Measurements from ENCODE around the gene FOXP3.

FOXP3 gene

DNA sequence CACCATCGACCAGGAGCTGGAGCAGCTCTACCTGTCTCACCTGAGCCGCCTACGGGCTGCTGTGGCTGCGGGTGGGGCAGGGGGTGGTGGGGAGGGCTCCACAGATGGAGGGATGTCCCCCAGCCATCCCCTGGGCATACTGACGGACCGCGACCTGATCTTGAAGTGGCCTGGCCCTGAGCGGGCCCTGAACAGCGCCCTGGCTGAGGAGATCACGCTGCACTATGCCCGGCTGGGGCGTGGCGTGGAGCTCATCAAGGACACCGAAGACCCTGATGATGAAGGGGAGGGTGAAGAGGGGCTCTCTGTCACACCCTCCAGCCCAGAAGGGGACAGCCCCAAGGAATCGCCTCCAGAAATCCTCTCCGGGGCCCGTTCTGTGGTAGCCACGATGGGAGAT lies 21.6 kb upstream of the FOXP3 start:
- no peak overlapping the region for H3K4me3 ChIP-seq (replicated peaks; ENCODE audit: low read depth, low read length)
- DNase-seq (ENCODE audit: extremely low read depth, low read depth): no peak

DNA sequence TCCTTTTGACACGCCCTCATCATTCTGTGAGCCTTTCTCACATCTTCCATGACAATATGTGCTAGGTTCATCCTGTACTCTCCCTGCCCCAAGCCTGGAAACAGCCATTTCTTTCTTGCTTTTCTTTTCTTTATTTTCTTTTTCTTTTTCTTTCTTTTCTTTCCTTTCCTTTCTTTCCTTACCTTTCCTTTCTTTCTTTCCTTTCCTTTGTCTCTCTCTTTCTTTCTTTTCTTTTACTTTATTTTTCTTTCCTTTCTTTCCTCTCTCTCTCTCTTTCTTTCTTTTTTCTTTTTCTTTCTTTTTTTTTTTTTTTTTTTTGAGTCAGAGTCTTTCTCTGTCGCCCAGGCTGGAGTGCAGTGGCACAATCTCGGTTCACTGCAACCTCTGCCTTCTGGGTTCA lies 19.7 kb upstream of the FOXP3 start:
- no peak for TF ChIP-seq CTCF (IDR thresholded peaks at IDR 0.05; ENCODE audit: low read depth, low read length, missing control alignments)
- no peak for DNase-seq (ENCODE audit: extremely low read depth, low read depth)
- no peak overlapping the region for H3K4me3 ChIP-seq (replicated peaks; ENCODE audit: low read depth, low read length)

More for the DNA sequence above, 21.6 kb upstream of the FOXP3 start:
- no peak for TF ChIP-seq CTCF (IDR thresholded peaks at IDR 0.05; ENCODE audit: low read depth, low read length, missing control alignments)

- peak; percentile 24 for TF ChIP-seq CTCF (IDR thresholded peaks at IDR 0.05; ENCODE audit: low read depth, low read length, missing control alignments)
- no peak overlapping the region for H3K4me3 ChIP-seq (replicated peaks; ENCODE audit: low read depth, low read length)
- DNase-seq (ENCODE audit: extremely low read depth, low read depth): peak; percentile 15
Measured at GRCh38 chrX:49282647-49283011, 18.1 kb upstream of the FOXP3 start.

- DNase-seq (ENCODE audit: extremely low read depth, low read depth): no peak
- H3K4me3 ChIP-seq (replicated peaks; ENCODE audit: low read depth, low read length): no peak overlapping the region
- TF ChIP-seq CTCF (IDR thresholded peaks at IDR 0.05; ENCODE audit: low read depth, low read length, missing control alignments): no peak
Measured at GRCh38 chrX:49278081-49278480, 13.6 kb upstream of the FOXP3 start.

- TF ChIP-seq CTCF (IDR thresholded peaks at IDR 0.05; ENCODE audit: low read depth, low read length, missing control alignments): no peak
- no peak for DNase-seq (ENCODE audit: extremely low read depth, low read depth)
- no peak overlapping the region for H3K4me3 ChIP-seq (replicated peaks; ENCODE audit: low read depth, low read length)
Measured at GRCh38 chrX:49277535-49277830, 13.0 kb upstream of the FOXP3 start.

DNA sequence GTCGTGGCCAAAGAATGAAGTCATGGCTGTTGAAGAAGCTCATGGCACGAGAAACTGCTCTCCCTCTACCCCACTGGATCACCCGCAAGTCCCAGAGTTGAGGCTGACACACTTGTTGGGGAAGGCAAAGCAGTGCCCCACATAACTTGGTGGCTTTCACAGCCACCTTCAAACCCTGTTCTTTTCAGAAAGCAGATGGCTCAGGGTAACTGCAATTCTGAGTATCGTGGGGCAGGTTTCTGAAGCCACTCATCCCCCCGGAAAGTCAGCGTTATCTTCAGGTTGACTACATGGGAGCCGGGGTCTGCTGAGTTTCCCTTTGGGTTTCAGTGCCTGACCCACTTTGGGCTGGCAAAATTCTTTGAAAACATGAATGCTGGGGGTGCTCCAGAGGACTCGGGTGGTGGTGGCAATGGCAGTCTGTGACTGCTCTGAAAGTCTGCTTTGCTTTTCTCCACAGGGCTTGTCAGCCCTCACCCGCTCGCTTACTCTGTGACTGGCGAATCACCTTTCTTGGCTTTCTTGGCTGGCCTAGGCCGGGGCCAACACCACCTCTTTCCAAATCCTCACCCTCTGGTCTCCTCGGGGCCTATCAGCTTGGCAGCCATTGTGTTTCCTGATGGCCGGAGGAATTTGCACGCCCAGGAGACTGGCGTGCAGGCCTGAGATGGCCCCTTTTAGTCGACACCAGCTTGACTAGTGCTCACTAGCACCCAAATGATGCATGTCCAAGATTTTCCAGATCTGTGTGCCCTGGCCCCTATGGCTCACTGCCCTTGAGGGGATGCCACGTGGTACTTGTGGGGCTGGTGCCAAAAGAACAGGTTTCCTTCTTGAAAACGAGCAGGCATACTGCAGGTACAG lies 12.4 kb upstream of the FOXP3 start:
- TF ChIP-seq CTCF (IDR thresholded peaks at IDR 0.05; ENCODE audit: low read depth, low read length, missing control alignments): no peak
- DNase-seq (ENCODE audit: extremely low read depth, low read depth): no peak
- H3K4me3 ChIP-seq (replicated peaks; ENCODE audit: low read depth, low read length): no peak overlapping the region

DNA sequence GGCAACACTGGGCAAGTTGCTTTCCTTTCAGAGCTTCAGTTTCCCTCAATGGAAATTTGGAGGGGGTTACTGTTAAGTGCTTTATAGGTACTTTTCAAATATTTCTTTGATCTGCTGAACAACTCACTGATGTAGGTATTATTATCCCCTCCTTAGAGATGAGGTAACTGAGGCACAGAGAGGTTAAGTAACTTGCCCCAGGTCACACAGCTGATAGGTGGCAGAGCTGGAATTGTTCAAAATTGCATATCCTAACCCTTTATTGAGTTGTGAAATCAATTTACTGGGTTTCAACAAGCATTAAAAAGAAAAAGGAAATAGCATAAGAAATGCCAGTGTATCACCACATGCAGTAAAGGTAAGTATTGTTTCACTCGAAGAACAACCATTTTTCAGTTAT lies 11.7 kb upstream of the FOXP3 start:
- no peak overlapping the region for H3K4me3 ChIP-seq (replicated peaks; ENCODE audit: low read depth, low read length)
- no peak for TF ChIP-seq CTCF (IDR thresholded peaks at IDR 0.05; ENCODE audit: low read depth, low read length, missing control alignments)
- DNase-seq (ENCODE audit: extremely low read depth, low read depth): no peak
